GM19467 (cell line): ENCODE data around the gene CCNI.
"Not testable (repeated sequence)": the region's sequence is repeated elsewhere in the genome, so short reads cannot be mapped to it uniquely, and the experiment has no call there.

Experiments
- ATAC-seq: cut with Tn5 transposase; IDR thresholded peaks from one replicate; pipeline ENCODE4 v1.9.1; 2021; ENCODE audit warnings: mild to moderate bottlenecking, moderate library complexity; ENCODE audit not compliant: unreplicated experiment

CCNI gene

DNA sequence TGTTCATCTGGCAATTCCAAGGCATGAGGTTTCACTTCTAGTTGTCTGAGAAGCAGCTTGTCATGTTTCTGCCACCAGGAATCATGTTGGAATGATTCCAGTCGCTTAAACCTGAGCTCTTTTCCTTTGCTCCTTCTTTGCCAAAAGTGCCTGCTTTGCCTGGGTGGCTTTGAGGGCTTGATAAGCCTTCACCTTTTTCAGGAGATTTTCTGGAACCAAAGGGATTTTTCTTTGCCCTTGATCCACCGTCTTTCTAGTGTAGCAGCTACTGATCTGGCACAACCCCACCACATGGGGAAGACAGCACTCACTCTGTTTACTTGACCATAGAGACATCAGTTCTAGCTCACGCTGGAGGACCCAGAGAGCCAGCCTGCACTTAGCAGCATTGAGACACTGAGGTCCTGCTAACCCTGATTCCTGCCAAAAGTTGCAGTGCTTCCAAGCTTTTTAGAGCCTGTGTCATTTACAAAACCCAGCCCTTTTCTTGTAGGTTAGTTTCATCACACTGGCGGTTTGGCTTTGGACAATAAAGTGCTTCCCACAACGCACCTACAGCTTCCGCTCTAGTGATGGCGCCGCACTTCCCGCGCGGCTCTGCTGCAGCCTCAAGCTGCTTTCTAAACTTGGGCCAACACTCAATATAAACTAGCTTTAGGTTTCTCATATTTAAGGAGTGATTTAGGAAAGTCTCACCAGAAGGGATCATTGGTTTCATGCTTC lies 7.3 kb upstream of the CCNI start:
- no peak for ATAC-seq

DNA sequence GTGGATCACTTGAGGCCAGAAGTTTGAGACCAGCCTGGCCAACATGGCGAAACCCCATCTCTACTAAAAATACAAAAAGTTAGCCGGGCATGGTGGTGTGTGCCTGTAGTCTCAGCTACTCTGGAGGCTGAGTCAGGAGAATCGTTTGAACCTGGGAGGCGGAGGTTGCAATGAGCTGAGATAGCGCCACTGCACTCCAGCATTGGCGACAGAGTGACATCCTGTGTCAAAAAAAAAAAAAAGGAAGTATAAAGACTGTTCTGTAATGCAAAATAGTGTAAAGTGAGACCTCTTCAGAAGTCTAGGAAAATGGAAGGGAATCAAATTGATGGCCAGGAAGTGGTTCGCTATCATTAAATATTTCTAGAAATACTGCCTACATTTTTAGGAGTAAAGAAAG lies 5.0 kb upstream of the CCNI start:
- ATAC-seq, result not testable (repeated sequence)

GRCh38 chr4:77079281-77079680 lies 3.5 kb upstream of the CCNI start:
- ATAC-seq, result no peak

DNA sequence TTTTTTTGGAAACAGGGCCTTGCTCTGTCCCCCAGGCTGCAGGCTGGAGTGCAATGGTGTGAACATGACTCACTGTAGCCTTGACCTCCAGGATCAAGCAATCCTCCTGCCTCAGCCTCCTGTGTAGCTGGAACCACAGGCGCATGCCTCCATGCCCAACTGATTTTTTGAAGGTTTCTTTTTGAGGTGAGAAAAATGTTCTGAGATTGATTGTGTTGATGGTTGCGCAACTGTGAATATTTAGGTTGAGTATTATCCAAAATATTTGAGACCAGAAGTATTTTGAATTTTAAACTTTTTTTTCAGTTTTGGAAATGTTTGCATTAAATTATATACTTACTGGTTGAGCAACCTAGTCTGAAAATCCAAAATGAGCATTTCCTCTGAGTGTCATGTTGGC lies 2.6 kb upstream of the CCNI start:
- no peak for ATAC-seq

- ATAC-seq, result no peak
Observed at GRCh38 chr4:77076889-77077635, 1.3 kb upstream of the CCNI start.

DNA sequence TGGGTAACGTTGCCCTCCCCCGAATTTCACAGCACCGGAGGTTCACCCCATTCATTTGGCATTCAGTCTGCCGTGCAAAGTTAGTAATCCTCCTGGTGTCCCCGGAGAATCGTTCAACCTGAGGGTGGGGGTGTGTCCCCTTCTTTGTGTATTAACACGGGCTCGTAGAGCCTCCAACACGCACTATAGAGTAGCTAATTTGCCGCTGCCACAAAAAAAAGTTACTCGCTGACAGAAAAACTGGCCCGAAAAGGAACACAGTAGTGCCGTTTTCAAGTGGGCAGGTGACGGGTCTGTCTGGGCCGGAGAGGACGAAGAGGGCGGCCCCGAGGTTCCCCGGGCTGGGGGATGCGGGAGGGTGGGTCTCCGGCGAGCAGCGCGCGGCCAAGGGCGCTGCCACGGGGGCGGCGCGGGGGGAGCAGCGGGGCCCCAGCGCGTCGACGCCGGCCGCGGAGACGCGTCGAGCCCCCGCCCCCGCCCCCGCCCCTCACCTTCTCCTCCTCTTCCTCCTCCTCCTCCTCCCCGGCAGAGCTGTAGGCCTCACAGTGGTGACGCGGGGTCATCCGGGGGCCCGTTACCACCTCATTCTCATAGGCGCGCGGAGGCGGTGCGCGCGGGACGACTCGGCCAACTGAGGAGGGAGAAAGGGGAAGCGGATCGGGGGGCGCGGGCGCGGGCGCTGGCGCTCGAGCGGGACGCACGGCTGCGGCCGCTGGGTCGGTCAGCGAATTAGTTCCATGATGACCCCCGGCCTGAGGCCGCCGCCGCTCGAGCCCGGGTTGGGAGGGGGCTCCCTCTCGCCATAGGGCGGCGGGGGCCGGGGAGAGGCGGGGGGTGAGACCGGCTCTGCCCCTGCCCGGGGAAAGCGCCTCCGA lies 571 bp downstream of the CCNI start:
- ATAC-seq, result peak; percentile 50

GRCh38 chr4:77074381-77074831 lies 1.4 kb downstream of the CCNI start:
- ATAC-seq, result no peak

GRCh38 chr4:77073981-77074380 lies 1.8 kb downstream of the CCNI start:
- no peak for ATAC-seq

DNA sequence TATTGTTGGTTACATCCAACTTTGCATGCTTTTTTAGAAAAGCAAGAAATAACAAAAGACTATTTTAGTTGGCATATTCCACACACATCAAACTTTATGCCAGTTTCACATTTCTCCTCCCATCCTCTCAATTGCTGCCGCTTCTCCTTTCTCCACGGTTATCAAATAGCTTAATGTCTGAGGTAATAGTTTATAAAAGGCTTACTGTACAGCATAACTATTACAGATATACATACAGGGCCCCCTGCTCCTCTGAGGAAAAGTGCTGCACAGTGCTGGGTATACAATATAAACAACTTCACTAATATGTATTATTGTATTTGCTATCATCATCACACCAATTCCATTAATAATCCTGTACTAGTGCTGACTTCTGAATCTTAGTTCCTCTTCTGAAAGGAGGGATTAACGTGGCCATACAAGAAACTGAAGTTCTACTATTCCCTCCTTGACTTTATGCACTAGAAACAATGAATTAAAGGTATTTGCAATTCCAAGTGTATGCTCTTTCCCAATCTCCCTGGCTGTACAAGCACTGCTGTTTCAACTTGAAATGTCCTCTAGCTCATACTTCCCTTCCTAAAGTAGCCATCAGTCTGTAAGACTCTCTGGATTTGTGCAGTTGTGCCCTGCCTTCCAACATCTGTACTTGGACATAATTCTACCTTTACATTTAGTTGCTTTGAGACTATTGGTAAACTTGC lies 2.5 kb downstream of the CCNI start:
- no peak for ATAC-seq

DNA sequence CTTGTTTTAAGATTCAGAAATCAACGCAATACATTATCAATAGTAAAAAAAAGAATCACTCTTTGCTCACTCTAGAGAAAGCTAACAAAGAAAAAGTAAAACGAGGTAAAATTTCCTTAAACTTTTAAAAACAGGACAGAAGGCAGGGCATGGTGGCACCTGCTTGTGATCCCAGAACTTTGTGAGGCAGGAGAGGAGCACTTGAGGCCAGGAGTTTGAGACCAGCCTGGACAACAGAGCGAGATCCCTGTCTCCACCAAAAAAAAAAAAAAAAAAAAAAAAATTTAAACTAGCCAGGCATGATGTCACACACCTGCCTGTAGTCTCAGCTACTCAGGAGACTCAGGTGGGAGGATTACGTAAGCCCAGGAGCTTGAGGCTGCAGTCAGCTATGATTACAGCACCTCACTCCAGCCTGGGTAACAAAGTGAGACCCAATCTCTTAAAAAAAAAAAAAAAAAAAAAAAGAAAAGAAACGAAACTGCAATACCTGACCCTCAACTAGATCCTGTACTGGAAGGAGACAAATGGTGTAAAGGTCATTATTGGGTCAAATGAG lies 3.5 kb downstream of the CCNI start:
- no peak for ATAC-seq

DNA sequence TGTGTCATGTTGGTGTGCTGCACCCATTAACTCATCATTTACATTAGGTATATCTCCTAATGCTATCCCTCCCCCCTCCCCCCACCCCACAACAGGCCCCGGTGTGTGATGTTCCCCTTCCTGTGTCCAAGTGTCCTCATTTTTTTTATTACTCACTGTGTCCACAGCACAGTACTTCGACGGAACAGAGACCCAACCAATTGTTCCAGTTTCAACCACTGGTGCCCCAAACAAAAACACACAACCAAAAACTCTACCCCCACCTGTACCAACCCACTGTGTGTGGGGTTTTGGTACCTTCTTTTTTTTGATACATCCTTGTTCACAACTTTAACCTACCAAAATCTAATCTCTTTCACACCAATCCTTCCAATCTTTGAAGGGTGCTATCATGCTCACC lies 6.3 kb downstream of the CCNI start:
- not testable (repeated sequence) for ATAC-seq

- ATAC-seq, result no peak
Observed at GRCh38 chr4:77065382-77065781, 10.4 kb downstream of the CCNI start.

DNA sequence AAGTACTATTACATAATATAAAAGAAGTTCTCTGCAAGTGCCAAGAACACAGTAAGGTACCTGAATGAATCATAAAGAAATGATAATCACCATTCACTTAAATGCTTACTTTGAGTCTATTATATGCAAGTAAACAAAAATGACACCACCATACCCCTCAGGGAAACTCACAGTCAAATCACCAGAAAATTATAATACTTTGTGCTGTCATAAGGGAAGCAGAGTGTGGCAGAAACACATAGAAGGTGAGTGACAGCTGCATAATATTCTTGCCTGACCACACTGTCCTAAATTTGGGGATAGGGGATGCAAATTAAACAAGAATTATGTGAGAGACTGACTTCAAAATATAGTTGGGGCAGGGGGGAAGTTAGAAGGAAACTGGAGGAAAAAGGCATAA lies 12.9 kb downstream of the CCNI start:
- ATAC-seq, result no peak

DNA sequence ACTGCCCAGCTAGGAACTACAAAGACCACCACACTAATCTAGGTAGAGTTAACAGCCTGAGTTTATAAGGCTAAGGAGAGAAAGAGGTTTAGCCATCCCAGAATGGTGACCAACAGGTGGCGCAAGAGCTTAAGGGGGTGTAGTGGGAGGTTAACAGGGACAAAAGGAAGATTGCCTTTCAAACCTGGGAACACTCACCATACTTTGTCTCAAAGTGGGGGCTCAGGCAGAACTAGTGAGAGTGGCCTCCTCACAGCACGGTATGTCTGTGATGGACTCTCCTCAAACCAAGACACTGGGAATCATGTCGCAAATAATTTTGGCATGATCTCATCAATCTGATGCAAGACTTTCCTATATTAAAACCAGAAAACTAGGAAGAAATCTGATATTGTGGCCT lies 23.4 kb downstream of the CCNI start:
- ATAC-seq, result no peak

DNA sequence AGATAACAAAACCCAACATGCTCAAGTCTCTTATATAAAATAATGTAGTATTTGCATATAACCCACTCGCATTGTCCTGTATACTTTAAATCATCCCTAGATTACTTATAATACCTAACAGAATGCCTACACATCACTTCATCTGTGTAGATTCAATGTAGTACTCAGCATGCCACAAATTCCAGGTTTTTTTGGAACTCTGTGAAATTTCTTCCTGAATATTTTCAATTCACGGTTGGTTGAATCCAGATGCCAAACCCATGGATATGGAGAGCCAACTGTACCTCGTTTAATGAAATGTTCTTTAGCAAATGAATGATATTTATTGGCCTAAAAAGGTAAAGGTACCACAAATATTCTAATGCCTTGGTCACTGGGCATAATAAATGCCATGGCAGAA lies 24.8 kb downstream of the CCNI start:
- ATAC-seq, result no peak

DNA sequence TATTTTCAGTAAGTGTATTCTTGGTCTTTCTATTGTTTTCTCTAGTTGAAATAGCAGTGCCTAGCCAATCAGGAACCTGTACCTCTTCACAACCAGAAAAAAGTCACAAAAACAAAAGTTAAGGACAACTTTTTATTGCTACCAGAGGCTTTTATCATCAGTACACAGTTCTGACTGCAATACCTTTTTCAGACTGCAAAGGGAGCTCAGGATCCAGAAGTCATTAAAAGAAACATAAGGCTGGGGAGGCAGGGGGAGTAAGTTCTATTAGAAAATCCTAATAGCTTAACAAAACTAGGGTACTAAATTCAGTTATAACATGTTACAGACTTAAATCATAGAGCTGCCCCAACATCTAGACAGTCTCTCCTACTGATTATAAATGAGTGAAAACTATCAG lies 28.8 kb downstream of the CCNI start:
- ATAC-seq, result no peak

DNA sequence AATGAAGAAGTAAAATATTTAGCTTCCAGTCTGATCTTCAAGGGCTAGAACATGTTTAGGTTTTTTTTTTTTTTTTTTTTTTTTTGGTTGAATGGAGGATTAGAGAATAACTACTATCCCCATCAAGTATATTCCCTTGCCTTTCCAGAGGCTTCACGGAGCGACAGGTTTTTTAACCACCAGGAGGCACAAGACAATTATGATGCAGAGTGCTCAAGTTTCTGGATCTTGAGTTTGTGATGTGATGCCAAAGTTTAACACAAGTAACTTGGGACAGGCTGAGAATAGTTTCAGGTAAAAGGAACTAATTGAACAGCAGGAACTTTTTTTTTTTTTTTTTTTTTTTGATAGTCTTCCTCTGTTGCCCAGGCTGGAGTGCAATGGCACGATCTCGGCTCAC lies 30.3 kb downstream of the CCNI start:
- ATAC-seq, result no peak

- no peak for ATAC-seq
Observed at GRCh38 chr4:77044461-77045150, 31.2 kb downstream of the CCNI start.

GRCh38 chr4:77043507-77044136 lies 32.2 kb downstream of the CCNI start:
- no peak for ATAC-seq
